ENCODE results near the gene ABHD12. TPM values are rescaled to one million over a fixed set of nuclear protein-coding genes. Genes with fewer than 3 reads are reported as not detected.

ABHD12 gene
- total RNA-seq, 2 donors from 2014 or later = 33.1 to 47.3 TPM

DNA sequence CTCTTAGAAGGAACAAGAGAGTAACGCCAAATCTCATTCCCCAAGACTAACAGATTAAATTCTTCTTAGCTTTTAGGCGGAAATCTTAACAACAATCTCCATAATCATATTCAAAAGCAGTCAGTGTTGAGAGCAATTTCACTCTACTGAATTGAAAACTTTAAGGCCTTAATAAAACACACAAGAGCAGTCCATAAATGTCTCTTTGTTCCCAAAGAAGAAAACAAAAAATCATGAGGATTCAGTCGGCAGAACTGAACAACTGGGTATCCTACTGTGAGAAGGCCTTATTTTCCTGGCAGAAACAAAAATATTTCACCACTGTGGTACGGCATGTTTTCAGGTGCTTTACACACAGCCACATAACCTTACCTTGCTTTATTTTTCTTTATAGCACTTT is 14.4 kb downstream of the ABHD12 start:
- Mint-ChIP-seq H3K4me3 (no peak overlapping the region), H3K27ac (no peak overlapping the region), H3K9me3 (no peaks in the 10 kb centered on the region), H3K4me1 (ENCODE audit: low read depth in 2 of 2) (peaks cover 37 to 38% of the 10 kb centered on the region in 2 donors), H3K36me3 (no peaks in the 10 kb centered on the region), H3K27me3 (no peaks in the 10 kb centered on the region)
- no peak for DNase-seq (ENCODE audit: low spot score)
- no peak for ATAC-seq

DNA sequence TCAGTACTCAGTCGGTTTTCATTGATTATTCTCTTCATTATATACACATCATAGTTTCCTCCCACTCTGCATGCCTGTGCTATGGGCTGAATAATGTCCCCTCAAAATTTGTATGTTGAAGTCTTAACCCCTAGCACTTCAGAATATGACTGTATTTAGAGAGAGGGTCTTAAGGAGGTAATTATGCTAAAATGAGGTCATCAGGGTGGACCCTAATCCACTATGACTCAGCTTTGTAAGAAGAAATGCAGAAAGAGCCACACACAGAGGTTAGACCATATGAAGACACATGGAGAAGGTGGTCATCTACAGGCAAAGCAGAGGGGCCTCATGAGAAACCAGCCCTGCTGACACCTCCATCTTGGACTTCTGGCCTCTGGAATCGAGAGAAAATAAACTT is 15.8 kb downstream of the ABHD12 start:
- Mint-ChIP-seq H3K27ac (no peak overlapping the region), H3K4me1 (ENCODE audit: low read depth in 2 of 2) (peaks cover 29 to 30% of the 10 kb centered on the region in 2 donors), H3K4me3 (no peak overlapping the region), H3K36me3 (no peaks in the 10 kb centered on the region), H3K27me3 (no peaks in the 10 kb centered on the region), H3K9me3 (no peaks in the 10 kb centered on the region)
- DNase-seq (ENCODE audit: low spot score) (no peak), ATAC-seq (no peak)

DNA sequence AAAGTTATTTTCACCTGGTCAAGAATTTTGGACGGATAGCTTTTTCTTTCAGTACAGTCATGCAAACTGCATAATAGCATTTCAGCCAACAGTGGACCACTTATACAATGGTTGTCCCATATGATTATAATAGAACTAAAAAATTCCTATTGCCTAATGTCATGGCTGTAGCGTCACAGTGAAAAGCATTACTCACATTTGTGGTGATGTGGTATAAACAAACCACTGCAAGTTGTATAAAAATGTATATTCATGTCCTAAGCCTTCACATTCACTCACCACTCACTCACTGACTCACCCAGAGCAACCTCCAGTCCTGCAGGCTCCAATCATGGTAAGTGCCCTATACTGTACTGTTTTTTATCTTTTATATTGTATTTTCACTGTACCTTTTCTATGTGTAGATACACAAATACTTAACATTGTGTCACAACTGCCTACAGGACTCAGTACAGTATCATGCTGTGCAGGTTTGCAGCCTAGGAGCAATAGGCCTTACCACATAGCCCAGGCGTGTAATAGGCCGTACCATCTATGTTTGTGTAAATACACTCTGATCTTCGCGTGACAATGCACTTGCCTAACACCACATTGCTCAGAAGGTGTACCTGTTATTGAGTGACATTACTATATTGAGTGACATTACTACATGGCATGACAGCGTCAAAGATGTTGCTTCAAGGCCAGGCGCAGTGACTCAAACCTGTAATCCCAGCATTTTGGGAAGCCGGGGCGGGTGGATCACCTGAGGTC is 17.9 kb downstream of the ABHD12 start:
- Mint-ChIP-seq H3K36me3 (no peaks in the 10 kb centered on the region), H3K4me1 (ENCODE audit: low read depth in 2 of 2) (peaks cover 18 to 32% of the 10 kb centered on the region in 2 donors), H3K27me3 (no peaks in the 10 kb centered on the region), H3K9me3 (no peaks in the 10 kb centered on the region), H3K4me3 (no peak overlapping the region), H3K27ac (peak overlapping the region in 1 of 2 donors; percentile 61)
- ATAC-seq (peak; percentile 78 to 80), DNase-seq (ENCODE audit: low spot score) (no peak)

DNA sequence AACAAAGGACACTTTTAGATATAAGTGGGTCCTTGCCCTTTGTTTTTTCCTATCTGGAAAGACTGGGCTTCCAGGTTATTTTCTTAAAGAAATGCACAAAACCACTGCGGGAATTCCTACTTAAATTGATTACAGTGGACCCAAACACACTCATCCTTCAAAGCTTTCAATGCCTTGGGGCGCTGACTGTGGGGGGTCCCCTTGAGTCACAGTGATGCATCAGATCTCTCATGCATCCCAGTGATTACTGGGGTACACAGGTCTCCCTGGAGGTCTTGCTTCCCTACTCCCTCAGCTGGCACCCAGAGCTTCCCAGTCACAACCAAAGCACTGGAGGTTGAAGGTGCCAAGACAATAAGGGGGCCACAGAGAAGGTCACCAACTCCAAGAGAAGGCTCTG is 20.7 kb downstream of the ABHD12 start:
- H3K9me3 Mint-ChIP-seq = no peaks in the 10 kb centered on the region
- no peak overlapping the region for H3K27ac Mint-ChIP-seq
- no peak for DNase-seq (ENCODE audit: low spot score)
- no peaks in the 10 kb centered on the region for H3K36me3 Mint-ChIP-seq
- H3K27me3 Mint-ChIP-seq = no peaks in the 10 kb centered on the region
- no peak for ATAC-seq
- peaks cover 18 to 37% of the 10 kb centered on the region in 2 donors for H3K4me1 Mint-ChIP-seq (ENCODE audit: low read depth in 2 of 2)
- H3K4me3 Mint-ChIP-seq = no peak overlapping the region

DNA sequence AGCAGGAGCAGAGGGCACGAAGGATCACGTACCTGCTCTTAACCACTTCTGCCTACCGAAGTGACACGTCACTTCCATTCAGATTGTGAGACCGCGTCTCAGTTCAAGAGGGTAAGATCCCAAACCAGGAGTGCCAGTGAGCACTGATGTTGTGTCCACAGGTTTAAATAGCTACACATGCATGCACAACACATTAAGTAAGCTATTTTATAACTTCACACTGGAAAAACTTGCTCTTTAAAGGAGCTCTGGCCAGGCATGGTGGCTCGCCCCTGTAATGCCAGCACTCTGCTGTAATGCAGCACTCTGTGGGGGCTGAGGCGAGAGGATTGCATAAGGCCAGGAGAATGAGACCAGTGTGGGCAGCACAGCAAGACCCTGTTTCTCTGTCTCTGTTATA is 21.1 kb downstream of the ABHD12 start:
- Mint-ChIP-seq H3K9me3 (no peaks in the 10 kb centered on the region), H3K27me3 (no peaks in the 10 kb centered on the region), H3K4me3 (no peak overlapping the region), H3K27ac (no peak overlapping the region), H3K36me3 (no peaks in the 10 kb centered on the region), H3K4me1 (ENCODE audit: low read depth in 2 of 2) (peaks cover 18 to 35% of the 10 kb centered on the region in 2 donors)
- no peak for DNase-seq (ENCODE audit: low spot score)
- no peak for ATAC-seq

DNA sequence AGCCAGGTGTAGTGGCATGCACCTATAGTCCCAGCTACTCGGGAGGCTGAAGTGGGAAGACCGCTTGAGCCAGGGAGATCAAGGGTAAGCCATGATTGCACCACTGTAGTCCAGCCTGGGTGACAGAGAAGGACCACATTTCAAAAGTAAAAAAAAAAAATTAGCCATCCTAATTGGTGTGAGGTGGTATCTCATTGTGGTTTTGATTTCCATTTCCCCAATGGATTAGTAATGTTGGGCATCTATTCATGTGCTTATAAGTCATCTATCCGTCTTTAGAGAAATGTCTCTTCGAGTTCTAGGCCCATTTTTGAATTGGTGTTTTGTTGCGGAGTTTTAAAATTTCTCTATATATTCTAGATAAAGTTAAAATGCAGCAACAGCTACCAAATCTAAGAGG is 21.7 kb downstream of the ABHD12 start:
- Mint-ChIP-seq H3K9me3 (no peaks in the 10 kb centered on the region), H3K4me3 (no peak overlapping the region), H3K36me3 (no peaks in the 10 kb centered on the region), H3K27me3 (no peaks in the 10 kb centered on the region), H3K27ac (no peak overlapping the region), H3K4me1 (ENCODE audit: low read depth in 2 of 2) (peaks cover 18 to 35% of the 10 kb centered on the region in 2 donors)
- ATAC-seq = no peak
- no peak for DNase-seq (ENCODE audit: low spot score)

DNA sequence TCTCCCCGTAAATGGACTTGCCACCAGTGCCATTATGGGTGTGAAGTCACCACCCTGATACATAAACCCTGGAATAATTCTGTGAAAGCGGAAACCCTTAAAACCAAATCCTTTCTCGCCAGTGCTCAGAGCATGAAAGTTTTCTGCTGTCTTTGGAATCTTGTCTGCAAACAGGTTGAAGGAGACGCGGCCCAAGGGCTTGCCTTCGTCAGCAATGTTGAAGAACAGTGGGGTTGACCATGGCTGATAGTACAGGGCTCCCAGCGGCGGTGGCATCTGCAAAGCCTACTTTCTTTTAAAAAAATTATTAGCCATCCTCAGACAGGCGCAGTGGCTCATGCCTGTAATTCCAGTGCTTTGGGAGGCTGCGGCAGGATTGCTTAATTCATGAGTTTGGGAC is 22.1 kb downstream of the ABHD12 start:
- Mint-ChIP-seq H3K27ac (no peak overlapping the region), H3K27me3 (no peaks in the 10 kb centered on the region), H3K36me3 (no peaks in the 10 kb centered on the region), H3K4me1 (ENCODE audit: low read depth in 2 of 2) (peaks cover 18 to 34% of the 10 kb centered on the region in 2 donors), H3K4me3 (no peak overlapping the region), H3K9me3 (no peaks in the 10 kb centered on the region)
- DNase-seq (ENCODE audit: low spot score) (no peak), ATAC-seq (no peak)

DNA sequence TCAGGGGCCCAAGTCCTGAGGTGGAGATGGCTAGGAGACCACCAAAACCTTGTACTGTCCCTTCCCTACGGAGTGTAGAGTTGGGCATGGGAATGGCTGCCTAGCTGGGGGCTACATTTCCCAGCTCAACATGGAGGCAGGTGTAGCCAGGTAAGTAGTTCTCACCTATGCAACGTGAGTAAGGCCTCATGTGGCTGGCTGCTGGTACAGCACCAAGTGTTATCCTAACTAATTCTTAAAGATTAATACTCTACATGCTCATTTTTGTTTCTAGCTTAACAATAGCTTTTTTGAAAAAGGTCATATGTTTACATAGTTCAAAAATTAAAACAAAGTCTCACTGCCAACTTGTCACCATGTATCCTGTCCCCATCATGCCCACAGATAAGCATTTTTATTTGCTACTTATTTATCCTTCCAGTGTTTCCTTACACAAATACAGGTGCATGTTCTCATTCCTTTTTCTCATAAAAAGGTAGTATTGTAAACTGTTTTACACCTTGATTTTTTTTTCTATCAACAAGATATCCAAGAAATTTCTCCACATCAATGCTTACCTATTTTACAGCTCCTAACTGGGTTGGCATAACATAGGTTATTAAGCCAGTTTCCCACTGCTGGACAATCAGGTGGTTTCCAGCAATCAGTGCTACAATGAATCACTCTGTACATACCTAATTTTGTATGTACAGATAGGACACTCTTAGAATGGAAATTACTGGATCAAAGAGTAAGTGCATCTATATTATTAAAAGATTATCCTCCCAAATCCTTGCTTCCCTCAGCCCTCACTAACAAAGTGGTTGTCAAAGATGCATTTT is 25.5 kb downstream of the ABHD12 start:
- ATAC-seq (no peak), DNase-seq (ENCODE audit: low spot score) (no peak)
- no peaks in the 10 kb centered on the region for H3K27me3 Mint-ChIP-seq
- H3K4me3 Mint-ChIP-seq = no peak overlapping the region
- peaks cover 0 to 20% of the 10 kb centered on the region in 2 donors for H3K4me1 Mint-ChIP-seq (ENCODE audit: low read depth in 2 of 2)
- H3K27ac Mint-ChIP-seq = no peak overlapping the region
- H3K36me3 Mint-ChIP-seq = no peaks in the 10 kb centered on the region
- H3K9me3 Mint-ChIP-seq = no peaks in the 10 kb centered on the region

DNA sequence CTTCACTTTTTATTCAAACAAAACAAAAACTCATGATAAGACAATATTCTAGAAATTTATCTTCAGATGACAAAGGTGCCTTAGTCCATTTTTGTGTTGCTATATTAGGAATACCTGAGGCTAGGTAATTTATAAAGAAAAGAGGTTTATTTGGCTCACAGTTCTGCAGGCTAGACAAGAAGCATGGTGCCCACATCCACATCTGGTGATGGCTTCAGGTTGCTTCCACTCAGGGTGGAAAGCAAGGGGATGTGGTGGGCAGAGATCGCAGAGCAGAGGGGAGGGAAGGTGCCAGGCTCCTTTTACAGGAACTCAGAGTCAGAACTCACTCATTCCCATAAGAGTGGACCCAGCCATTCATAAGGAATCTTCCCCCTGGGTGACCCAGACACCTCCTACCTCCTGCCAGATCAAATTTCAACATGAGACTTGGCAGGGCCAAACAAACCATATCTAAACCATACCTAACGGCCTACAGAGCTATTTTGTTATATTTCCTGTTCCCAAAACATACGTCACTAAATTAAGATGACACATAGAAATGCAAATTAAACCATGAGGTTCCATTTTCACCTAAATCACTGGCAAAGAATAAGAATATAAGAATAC is 26.4 kb downstream of the ABHD12 start:
- Mint-ChIP-seq H3K9me3 (no peaks in the 10 kb centered on the region), H3K27me3 (no peaks in the 10 kb centered on the region), H3K4me3 (no peak overlapping the region), H3K4me1 (ENCODE audit: low read depth in 2 of 2) (peaks cover 0 to 16% of the 10 kb centered on the region in 2 donors), H3K36me3 (no peaks in the 10 kb centered on the region), H3K27ac (no peak overlapping the region)
- DNase-seq (ENCODE audit: low spot score) (no peak), ATAC-seq (no peak)

DNA sequence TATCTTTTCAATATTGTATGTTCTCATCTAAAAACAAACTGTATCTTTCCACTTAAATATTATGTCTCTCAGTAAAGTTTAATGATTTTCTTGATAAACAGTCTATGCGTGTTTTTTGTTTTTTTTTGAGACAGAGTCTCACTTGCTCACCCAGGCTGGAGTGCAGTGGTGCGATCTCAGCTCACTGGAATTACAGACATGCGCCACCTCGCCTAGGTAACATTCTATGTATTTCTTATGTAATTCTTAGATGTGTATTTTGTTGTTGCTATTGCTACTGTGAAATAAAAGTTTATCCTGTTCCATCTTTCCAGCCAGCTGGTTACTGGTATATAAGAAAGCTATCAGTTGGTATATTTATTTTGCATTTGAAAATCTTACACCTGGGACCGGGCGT is 29.4 kb downstream of the ABHD12 start:
- Mint-ChIP-seq H3K4me3 (no peak overlapping the region), H3K27ac (no peak overlapping the region), H3K36me3 (no peaks in the 10 kb centered on the region), H3K27me3 (no peaks in the 10 kb centered on the region), H3K9me3 (no peaks in the 10 kb centered on the region), H3K4me1 (ENCODE audit: low read depth in 2 of 2) (peaks cover 19 to 29% of the 10 kb centered on the region in 2 donors)
- no peak for DNase-seq (ENCODE audit: low spot score)
- no peak for ATAC-seq

DNA sequence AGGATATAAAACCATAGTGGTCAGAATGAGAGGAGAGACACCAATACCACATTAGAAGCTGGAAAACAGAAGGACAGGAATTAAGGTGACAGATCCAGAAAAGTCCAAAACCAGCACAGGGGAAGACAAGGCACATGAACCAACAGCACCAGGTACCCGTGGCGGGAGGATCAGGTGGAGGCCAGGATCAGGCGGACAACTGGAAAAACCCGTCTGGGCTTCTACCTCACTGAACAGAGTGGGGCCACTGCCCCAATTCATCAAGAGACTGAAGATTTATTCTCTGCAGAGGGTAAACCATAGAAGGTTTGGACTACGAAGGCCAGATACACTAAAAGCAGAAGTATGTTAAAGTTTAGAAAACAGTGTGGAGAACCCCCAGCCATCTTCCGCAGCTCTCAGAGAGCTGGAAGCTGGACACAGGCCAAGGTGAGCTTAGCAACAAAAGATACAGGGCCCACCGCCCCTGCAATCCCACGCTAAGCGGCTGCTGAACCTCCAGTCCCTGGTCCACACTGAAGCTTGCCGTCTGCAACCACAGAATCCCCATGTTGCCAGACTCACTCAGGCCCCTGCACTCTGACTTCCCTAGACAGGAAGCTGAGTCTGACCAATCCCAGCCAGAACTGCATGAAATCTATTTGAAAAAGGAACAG is 29.9 kb downstream of the ABHD12 start:
- peaks cover 19 to 31% of the 10 kb centered on the region in 2 donors for H3K4me1 Mint-ChIP-seq (ENCODE audit: low read depth in 2 of 2)
- H3K36me3 Mint-ChIP-seq = no peaks in the 10 kb centered on the region
- H3K9me3 Mint-ChIP-seq = no peaks in the 10 kb centered on the region
- no peak for DNase-seq (ENCODE audit: low spot score)
- H3K4me3 Mint-ChIP-seq = no peak overlapping the region
- no peaks in the 10 kb centered on the region for H3K27me3 Mint-ChIP-seq
- no peak for ATAC-seq
- no peak overlapping the region for H3K27ac Mint-ChIP-seq

DNA sequence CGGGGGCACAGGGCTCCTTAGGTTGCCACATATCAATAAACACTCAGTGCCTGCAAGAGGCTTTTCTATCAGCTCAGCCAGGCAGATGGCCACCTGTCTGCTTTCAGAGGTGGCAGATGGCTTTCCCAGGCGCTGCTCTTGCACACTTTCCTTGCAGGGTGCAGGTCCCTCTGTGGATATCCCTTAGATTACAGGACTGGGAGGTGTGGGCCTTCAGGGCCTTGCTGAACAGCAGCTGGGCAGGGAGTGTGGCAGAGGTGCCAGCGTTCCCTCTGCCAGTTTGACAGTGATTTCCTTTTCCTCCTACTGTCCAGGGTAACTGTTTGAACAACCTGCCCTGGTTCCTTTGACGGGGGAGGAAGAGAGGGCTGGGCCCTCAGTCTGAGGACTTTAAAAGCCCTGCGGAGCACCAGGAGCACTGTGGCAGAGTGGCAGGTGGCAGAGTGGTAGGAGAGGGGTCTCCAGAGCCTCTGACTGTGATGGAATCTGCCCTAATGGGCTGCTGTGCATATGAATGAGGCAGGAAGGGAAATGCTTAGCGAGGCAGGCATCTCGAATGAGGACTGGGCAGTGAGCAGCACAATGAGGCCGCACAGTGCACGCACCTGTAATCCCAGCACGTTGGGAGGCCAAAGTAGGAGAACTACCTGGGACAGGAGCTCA is 34.2 kb downstream of the ABHD12 start:
- Mint-ChIP-seq H3K4me1 (ENCODE audit: low read depth in 2 of 2) (peaks cover 29 to 32% of the 10 kb centered on the region in 2 donors), H3K27ac (no peak overlapping the region), H3K9me3 (no peaks in the 10 kb centered on the region), H3K4me3 (no peak overlapping the region), H3K27me3 (no peaks in the 10 kb centered on the region), H3K36me3 (no peaks in the 10 kb centered on the region)
- ATAC-seq (no peak), DNase-seq (ENCODE audit: low spot score) (no peak)

DNA sequence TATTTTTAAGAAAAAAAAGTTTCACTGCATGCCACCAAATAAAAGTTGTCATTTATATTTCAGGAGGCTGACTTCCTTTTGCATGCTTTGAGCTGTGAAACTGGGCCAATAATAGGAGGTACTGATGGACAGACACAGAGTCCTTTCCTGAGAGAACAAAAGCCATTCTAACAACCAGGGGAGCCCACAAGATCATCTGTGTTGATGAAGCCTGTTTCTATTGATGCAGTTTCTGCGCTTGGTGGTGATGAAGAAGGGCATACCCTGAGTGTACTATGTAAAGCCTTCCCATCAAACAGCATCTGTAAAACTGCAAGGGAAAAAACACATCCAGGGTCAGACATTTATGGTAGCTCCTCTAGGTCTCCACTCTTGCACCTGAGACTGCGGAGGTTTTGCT is 34.8 kb downstream of the ABHD12 start:
- no peaks in the 10 kb centered on the region for H3K27me3 Mint-ChIP-seq
- peaks cover 29 to 36% of the 10 kb centered on the region in 2 donors for H3K4me1 Mint-ChIP-seq (ENCODE audit: low read depth in 2 of 2)
- H3K36me3 Mint-ChIP-seq = no peaks in the 10 kb centered on the region
- no peaks in the 10 kb centered on the region for H3K9me3 Mint-ChIP-seq
- ATAC-seq = no peak
- no peak overlapping the region for H3K27ac Mint-ChIP-seq
- DNase-seq (ENCODE audit: low spot score) = no peak
- no peak overlapping the region for H3K4me3 Mint-ChIP-seq
